Prostate gland (tissue), 2 donors: Measurements from ENCODE around the gene CNTN4.

ENCODE experiments used
- CTCF ChIP-seq, 4 experiments: fragments of 200-600 bp in 2 of 4; fragments of 450-650 bp in 2 of 4; sonication (generic) in 2 of 4; IDR thresholded peaks; 1 replicate in 3 of 4; 2 replicates in 1 of 4; pipeline ENCODE4 v1.5.1; 2016 to 2019; ENCODE audit warnings: antibody characterized with exemption in 4 of 4, mild to moderate bottlenecking in 2 of 4, moderate library complexity in 2 of 4
- POLR2A ChIP-seq: fragments of 450-650 bp; IDR thresholded peaks from one replicate; pipeline ENCODE4 v1.6.1; 2016; ENCODE audit warnings: antibody characterized with exemption, mild to moderate bottlenecking
- POLR2AphosphoS5 ChIP-seq: sonication (generic); formaldehyde crosslinking; IDR thresholded peaks from one replicate; pipeline ENCODE4 v1.6.1; 2017; ENCODE audit warnings: antibody characterized with exemption

- TF ChIP-seq CTCF (IDR thresholded peaks at IDR 0.05) (no peak), POLR2A (no peak), POLR2AphosphoS5 (no peak)
These were observed 695.3 kb downstream of the CNTN4 start for GRCh38 chr3:2793987-2794386.
